GM10266 (cell line): ENCODE data around the gene ETV3.
"Not testable (repeated sequence)": the region's sequence is repeated elsewhere in the genome, so short reads cannot be mapped to it uniquely, and the experiment has no call there.

Experiments used
- DNase-seq: peaks from one replicate; pipeline ENCODE4 v3.0.0; 2012; ENCODE audit errors: extremely low spot score
- TF ChIP-seq, protein P1 (sequence below): IDR thresholded peaks from 2 replicates; pipeline ENCODE4 v1.5.1; 2012; ENCODE audit warnings: mild to moderate bottlenecking, low read depth; ENCODE audit not compliant: control insufficient read depth, insufficient read depth; ENCODE audit errors: missing control alignments

Gene ETV3

DNA sequence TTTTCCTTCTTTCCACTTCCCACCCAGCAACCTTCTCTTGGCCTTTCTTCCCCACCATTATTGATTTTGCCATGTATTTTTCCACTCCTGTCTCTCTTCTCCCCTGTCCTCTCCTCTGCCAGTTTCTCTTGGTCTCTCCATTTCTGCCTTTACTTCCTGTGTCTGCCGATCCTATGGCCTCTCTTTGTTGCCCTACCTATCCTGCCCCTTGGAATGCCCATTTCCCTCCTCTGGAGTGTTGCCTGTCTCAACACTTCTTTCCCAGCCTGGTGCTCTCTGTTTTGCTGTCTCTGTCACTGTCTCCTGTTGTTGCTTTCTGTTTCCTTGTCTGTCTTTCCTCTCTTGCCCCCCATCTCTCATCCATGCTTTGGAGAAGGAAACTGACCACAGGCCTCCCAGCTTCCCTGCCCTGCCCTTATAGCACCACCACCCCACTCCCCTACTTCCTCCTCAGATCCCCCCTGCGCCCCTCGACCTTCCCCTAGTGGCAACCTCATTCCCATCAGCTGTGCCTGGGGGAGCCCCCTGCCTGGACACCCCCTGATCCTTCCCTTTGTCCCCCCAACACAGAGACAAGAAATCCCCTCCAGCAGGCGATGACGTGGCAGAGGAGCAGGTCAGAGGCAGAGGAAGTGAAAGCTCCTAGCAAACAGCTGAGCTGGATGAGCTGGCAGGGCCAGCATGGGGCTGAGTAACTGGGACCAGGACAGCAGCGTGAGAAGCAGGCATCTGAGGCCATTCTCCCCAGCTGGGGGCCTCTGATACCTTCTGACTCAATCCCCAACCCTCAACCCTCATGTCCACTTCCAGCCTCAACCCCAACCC lies 32.0 kb downstream of the ETV3 start:
- TF ChIP-seq, protein P1, sequence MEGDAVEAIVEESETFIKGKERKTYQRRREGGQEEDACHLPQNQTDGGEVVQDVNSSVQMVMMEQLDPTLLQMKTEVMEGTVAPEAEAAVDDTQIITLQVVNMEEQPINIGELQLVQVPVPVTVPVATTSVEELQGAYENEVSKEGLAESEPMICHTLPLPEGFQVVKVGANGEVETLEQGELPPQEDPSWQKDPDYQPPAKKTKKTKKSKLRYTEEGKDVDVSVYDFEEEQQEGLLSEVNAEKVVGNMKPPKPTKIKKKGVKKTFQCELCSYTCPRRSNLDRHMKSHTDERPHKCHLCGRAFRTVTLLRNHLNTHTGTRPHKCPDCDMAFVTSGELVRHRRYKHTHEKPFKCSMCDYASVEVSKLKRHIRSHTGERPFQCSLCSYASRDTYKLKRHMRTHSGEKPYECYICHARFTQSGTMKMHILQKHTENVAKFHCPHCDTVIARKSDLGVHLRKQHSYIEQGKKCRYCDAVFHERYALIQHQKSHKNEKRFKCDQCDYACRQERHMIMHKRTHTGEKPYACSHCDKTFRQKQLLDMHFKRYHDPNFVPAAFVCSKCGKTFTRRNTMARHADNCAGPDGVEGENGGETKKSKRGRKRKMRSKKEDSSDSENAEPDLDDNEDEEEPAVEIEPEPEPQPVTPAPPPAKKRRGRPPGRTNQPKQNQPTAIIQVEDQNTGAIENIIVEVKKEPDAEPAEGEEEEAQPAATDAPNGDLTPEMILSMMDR, result no peak
- peak; percentile 79 for DNase-seq

DNA sequence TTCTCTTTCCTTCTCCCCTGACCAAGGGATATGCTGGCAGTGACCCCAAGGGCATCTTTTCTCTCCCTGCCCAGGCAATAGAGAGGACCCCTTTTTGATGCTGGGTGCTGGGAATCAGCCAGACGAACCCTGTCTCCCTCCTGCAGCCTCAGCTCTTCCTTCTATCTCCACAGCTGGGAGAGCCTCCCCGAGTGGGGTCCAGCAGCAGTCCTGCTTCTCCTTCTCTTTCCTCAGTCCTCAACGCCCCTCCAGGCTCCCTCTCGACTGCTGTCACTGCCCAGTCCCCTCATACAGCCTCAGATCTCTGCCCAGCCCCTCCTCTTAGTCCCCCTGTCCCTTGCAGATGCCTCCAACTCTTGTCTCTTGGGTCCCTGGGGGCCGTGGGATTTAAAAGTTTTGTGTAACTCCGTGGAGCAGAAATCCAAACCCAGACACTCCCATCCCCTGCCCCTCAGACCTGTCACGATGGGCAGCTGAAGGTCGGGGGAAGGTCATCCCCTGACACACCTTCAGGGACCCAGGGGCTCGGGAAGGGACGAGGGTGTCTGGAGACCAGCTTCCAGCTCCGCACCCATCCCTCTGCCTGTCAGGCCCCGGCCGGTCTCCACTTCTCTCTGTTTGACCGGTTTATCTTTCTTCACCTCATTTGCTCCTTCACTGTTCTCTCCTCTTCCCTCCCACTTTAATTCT lies 32.8 kb downstream of the ETV3 start:
- no peak for DNase-seq
- TF ChIP-seq, protein P1, result no peak

DNA sequence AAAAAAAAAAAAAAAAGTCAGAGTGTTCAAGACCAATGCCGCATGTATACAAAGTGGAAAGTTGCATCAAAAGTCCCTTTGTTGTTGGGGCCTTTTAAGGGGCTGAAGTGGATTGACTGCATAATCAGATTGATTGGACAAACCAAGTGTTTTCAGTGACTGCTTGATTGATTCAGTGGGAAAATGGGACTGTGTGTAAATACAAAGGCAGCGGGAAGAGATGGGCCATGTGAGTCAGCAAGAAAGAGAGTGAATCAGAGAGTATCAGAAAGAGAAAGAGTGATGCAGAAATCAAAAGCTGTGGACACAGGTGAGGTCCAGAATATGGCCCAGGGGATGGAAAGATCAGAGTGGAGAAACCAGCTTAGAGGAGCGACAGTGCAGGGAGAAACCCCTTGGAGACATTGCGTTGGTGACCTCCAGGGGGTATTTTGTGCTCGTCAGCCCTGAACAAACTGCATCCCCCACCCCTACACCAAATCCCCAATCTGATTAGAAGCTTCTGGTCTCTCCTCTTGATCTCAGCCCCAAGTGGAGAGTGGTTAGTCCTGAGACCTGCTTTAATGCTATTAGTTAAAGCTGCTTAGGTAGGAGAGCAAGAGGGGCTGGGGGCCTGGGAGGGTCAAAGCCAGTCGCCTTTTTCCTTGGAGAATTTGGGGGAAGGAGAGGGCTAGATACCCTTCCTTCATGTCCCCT lies 33.4 kb downstream of the ETV3 start:
- DNase-seq, result no peak
- TF ChIP-seq, protein P1, result no peak

DNA sequence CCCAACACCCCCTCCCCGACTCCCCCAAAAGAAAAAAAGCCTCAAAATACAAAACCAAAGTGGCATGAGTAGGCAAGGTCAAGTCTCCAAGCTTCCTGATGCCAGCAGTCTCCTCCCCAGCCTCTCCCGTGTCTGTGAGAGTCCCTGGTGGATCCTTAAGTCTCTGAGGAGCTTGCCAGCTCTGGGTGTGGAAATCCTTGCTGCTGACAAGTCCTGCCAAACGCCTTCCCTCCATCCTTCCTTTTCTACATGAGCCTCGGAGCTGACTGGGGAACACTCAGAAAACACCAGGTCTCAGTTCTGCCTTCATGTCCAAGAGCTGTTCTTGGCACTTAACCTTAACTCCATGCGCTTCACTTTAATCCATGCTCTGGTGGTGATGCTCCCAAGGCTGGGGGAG lies 34.9 kb downstream of the ETV3 start:
- DNase-seq, result no peak
- TF ChIP-seq, protein P1, result no peak

DNA sequence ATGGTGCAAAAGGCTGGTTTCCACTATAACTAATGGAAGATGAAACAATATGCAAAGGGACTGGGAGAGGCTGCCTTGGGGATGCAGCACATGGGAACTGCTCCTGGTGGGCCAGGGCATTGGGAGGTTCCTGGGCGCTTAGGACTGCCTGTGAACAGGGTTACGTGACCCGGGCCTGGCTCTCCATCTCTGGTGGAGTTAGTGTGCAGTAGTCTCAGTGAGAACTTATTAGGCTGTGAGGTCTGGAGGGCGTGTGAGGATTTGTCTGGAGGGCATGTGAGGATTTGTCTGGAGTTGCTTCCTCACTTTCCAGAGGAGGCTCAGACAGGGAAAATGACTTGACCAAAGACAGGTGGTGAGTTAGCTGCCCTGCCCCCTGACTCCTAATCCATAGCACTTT lies 37.0 kb downstream of the ETV3 start:
- DNase-seq, result no peak
- TF ChIP-seq, protein P1, result no peak

DNA sequence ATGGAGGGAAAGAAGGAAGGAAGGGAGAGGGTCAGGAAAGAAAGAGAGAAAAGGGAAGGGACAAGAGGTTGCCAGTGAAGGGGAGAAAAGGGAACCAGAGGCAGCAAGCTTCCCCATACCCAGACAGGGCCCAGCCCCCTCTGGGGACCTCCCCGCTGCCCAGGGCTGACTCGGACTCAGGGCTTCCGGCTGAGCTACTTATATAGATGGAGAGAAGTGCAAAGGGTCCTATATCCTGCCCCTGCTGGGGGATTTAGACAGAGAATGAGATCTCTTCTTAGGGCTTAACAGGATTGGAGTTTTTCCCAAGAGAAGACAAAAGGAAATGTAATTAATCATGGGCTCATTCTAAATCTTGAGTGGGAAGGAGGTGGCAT lies 38.6 kb downstream of the ETV3 start, which contains the start of gene ETV3L:
Gene ETV3L (minus strand): TSS at position 176 of the 377 bp plus-strand sequence. CDS start 285 bp downstream, outside the sequence.
- TF ChIP-seq, protein P1, result no peak
- no peak for DNase-seq

DNA sequence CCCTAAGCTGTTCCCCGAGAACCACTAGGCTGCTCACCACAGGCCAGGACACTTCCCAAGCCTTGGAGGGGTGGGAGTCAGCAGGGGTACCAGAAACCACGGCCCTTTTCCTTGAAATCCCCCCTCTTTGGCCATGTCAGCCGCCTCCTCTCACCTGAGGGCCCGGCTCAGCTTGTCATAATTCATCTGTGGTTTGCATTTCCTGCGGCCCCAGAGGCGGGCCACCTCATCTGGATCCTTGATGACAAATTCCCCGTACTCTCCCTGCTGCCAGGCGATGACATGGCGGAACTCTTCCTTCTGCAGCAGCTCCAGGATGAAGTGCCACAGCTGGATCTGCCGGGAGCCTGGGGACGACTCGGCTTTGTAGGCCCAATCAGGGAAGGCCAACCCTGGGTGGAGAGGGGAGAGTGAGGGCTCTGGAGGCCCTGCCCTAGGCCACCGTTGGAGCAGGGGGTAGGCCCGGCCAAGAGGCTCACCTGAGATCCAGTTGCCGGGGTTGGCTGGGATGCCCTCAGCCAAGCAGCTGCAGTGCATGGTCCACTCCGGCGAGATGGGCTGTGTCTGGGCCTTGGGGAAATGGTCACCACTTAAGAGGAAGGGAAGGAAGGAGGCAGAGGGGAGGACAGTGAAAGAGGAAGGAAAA lies 39.1 kb downstream of the ETV3 start:
- DNase-seq, result not testable (repeated sequence)
